Fibroblast of lung (primary cell): ENCODE measurements around the gene TTLL3.

Experiments
- CTCF ChIP-seq, 2 donors: IDR thresholded peaks in 1 of 2; conservative IDR thresholded peaks in 1 of 2; 1 replicate in 1 of 2; 2 replicates in 1 of 2; pipeline ENCODE4 v1.5.1; 2011 to 2012; ENCODE audit warnings: low read length in 2 of 2, control low read depth in 1 of 2, inconsistent platforms in 1 of 2, low read depth in 1 of 2, mild to moderate bottlenecking in 1 of 2
- EZH2 ChIP-seq: IDR thresholded peaks from 2 replicates; pipeline ENCODE4 v1.5.1; 2012; ENCODE audit warnings: low read length, control low read depth, mild to moderate bottlenecking; ENCODE audit errors: missing control alignments

- TF ChIP-seq CTCF (conservative IDR thresholded peaks at IDR 0.05 in 1 of 2, IDR thresholded peaks at IDR 0.05 in 1 of 2; ENCODE audit: low read depth in 1 of 2, low read length in 2 of 2), result no peak
- TF ChIP-seq EZH2, result no peak
These were observed 18.2 kb upstream of the TTLL3 start for GRCh38 chr3:9791790-9792404.
